GM12891 (cell line): ENCODE measurements around the gene UNC13C.

Source experiments
- DNase-seq: peaks from one replicate; pipeline ENCODE4 v3.0.0; 2011; ENCODE audit warnings: low spot score; ENCODE audit not compliant: insufficient read length
- FAIRE-seq: peaks from 2 replicates; lab custom pipeline; 2011; peaks lifted over from hg19 to GRCh38; lab: Jason Lieb, UNC
- PAX5 ChIP-seq: IDR thresholded peaks from 2 replicates; pipeline ENCODE4 v1.6.1; 2011; ENCODE audit warnings: low read length, moderate library complexity, mild to moderate bottlenecking; ENCODE audit not compliant: insufficient read depth, severe bottlenecking
- POLR2A ChIP-seq: IDR thresholded peaks from 2 replicates; pipeline ENCODE4 v1.6.1; 2011; ENCODE audit warnings: low read depth, low read length, control low read depth
- POLR2AphosphoS5 ChIP-seq: IDR thresholded peaks from 2 replicates; pipeline ENCODE4 v1.6.1; 2011; ENCODE audit warnings: low read depth, low read length, control low read depth
- POU2F2 ChIP-seq: IDR thresholded peaks from 2 replicates; pipeline ENCODE4 v1.6.1; 2011; ENCODE audit warnings: low read depth, mild to moderate bottlenecking, control low read depth, low read length, moderate library complexity
- SPI1 ChIP-seq: IDR thresholded peaks from 2 replicates; pipeline ENCODE4 v1.6.1; 2011; ENCODE audit warnings: low read depth, low read length, control low read depth
- TAF1 ChIP-seq: IDR thresholded peaks from 2 replicates; pipeline ENCODE4 v1.6.1; 2011; ENCODE audit warnings: low read depth, low read length, control low read depth

UNC13C gene

GRCh38 chr15:54568381-54568780, 590.1 kb downstream of the UNC13C start:
- FAIRE-seq (no peak), DNase-seq (no peak)
- TF ChIP-seq PAX5: no peak
- no peak for TF ChIP-seq POLR2AphosphoS5
- TF ChIP-seq POLR2A: no peak
- TF ChIP-seq TAF1: no peak

- FAIRE-seq: no peak
- TF ChIP-seq POLR2A: no peak
- TF ChIP-seq TAF1: no peak
- TF ChIP-seq PAX5: no peak
- TF ChIP-seq POLR2AphosphoS5: no peak
- no peak for TF ChIP-seq POU2F2
- TF ChIP-seq SPI1: no peak
- DNase-seq: no peak
Observed at GRCh38 chr15:54571576-54571975, 593.3 kb downstream of the UNC13C start.

- no peak for FAIRE-seq
- no peak for DNase-seq
- no peak for TF ChIP-seq POLR2A
- no peak for TF ChIP-seq SPI1
- no peak for TF ChIP-seq PAX5
- TF ChIP-seq POLR2AphosphoS5: no peak
Observed at GRCh38 chr15:54575586-54575985, 597.3 kb downstream of the UNC13C start.

GRCh38 chr15:54576298-54576935, 598.2 kb downstream of the UNC13C start:
- TF ChIP-seq POU2F2: no peak
- no peak for TF ChIP-seq POLR2A
- no peak for TF ChIP-seq PAX5
- no peak for TF ChIP-seq TAF1
- no peak for TF ChIP-seq SPI1
- TF ChIP-seq POLR2AphosphoS5: no peak
- FAIRE-seq: no peak
- DNase-seq: no peak

DNA sequence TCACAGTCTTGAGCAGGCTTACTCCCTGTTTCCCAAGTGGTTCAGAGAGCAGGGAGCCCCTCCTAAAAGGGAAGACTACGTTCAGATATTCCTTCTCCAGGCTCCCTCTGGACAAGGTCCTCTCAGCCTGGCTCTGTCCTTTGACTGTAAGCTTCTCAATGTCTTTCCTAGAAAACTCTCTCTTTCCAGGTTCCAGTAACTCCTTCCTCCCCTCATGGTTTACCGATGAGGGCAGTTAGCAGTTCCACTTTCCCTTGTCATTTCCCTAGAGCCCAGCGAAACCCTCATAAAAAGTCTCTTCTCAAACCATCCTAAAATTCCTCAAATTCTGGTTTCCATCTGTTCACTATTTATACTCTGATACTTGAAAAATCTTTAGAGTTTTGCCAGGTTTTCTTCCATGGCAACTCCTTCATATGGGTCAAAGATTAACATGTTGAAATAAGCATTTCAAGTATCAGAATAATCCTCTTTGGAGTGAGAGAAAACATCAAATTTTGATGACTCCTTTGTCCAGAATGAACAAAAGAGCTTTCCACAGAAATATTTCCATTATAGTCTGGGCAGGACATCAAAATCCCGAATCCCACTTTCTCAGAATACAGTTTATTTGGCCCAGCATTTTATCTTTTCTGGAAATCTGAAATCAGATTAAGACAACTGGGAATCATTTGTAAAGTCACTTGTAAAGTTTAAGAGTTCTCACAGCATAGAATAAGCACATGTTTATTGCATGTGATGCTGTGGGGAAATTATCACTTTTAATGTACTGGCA, 599.4 kb downstream of the UNC13C start:
- FAIRE-seq (no peak), DNase-seq (no peak)
- TF ChIP-seq SPI1: no peak
- TF ChIP-seq POLR2A: no peak
- TF ChIP-seq POLR2AphosphoS5: no peak
- no peak for TF ChIP-seq PAX5
- no peak for TF ChIP-seq TAF1
- TF ChIP-seq POU2F2: no peak

DNA sequence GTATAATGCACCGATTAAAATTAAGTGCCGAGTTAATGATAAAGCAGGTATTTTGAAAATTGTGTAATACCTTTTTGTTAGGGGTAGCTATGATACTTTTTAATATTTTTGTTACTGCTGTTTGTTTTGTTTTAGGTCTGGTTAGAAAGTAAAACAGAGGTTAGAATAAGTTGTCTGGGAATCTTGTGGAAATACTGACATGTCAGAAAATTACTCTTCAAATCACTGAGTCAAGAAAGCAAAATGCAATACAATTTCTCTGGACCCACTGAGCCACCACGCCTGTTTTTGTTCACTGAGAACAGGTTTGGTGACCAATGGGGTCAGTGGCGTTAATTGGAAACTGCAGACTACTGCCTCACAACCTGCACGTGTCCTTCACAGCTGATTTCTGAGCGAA, 601.6 kb downstream of the UNC13C start:
- TF ChIP-seq PAX5 (no peak), SPI1 (no peak), TAF1 (no peak), POLR2AphosphoS5 (no peak), POU2F2 (no peak), POLR2A (no peak)
- FAIRE-seq (no peak), DNase-seq (no peak)

- TF ChIP-seq POLR2AphosphoS5: no peak
- no peak for TF ChIP-seq TAF1
- TF ChIP-seq POU2F2: no peak
- no peak for TF ChIP-seq PAX5
- TF ChIP-seq POLR2A: no peak
- no peak for TF ChIP-seq SPI1
- FAIRE-seq: no peak
- DNase-seq: no peak
Observed at GRCh38 chr15:54580643-54581042, 602.4 kb downstream of the UNC13C start.

DNA sequence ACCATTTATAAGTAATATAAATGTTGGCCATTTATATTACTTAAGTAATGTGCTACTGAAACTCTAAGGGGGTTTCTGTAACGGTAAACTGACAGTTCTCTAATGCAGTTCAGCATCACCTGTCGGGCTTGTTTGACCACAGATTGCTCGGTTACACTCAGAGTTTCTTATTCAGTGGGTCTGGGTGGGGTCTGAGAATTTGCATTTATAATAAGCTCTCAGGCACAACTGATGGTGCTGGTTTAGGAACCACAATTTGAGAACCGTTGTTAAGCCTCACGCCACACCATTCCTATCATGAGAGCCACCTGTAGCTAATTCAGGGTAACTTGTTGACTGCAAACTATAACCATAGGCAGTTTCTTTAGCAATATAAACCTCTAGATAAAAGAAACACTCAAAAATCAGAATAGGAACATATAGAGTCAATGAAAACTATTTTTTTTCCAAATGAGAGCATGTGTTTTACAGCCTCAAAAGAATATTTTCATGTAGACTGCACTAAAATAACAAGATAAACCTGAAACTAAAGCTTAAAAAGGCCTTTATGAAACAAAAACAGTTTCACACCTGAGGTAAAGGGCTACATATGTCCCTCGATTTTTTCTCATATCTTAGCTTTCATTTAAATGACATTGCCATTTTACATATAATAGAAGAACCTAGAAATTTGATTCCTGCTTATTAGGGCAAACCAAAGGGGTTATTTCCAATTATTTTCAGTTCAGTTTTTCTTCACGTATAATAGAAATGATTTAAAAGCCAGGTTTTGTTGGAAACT, 604.8 kb downstream of the UNC13C start:
- TF ChIP-seq SPI1: no peak
- TF ChIP-seq TAF1: no peak
- TF ChIP-seq POU2F2: no peak
- TF ChIP-seq PAX5: no peak
- TF ChIP-seq POLR2A: no peak
- no peak for TF ChIP-seq POLR2AphosphoS5
- no peak for DNase-seq
- no peak for FAIRE-seq

DNA sequence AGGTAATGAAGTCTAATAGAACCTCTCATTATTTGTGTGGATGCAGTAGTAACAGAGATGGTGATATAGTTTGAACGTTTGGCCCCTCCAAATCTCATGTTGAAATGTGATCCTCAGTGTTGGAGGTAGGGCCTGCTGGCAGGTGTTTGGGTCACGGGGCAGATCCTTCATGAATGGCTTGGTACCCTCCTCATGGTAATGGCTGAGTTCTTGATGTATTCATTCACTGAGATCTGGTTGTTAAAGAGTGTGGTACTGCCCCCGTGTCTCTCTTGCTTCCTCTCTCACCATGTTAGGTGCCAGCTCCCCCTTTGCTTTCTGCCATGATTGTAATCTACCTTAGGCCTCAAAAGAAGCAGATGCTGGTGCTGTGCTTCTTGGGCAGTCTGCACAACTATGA, 606.8 kb downstream of the UNC13C start:
- TF ChIP-seq POLR2A: no peak
- TF ChIP-seq TAF1: no peak
- no peak for TF ChIP-seq POU2F2
- no peak for TF ChIP-seq SPI1
- TF ChIP-seq POLR2AphosphoS5: no peak
- no peak for TF ChIP-seq PAX5
- no peak for FAIRE-seq
- no peak for DNase-seq
